GM21717 (cell line): ENCODE results near the gene LNPK.
"Not testable (repeated sequence)": the region's sequence is repeated elsewhere in the genome, so short reads cannot be mapped to it uniquely, and the experiment has no call there.

Experiments
- ATAC-seq: cut with Tn5 transposase; IDR thresholded peaks from one replicate; pipeline ENCODE4 v1.9.1; 2021; ENCODE audit warnings: mild to moderate bottlenecking, moderate library complexity; ENCODE audit not compliant: unreplicated experiment

The LNPK gene

GRCh38 chr2:175913849-175914743 is 88.0 kb downstream of the LNPK start:
- not testable (repeated sequence) for ATAC-seq

GRCh38 chr2:175913267-175913666 is 88.8 kb downstream of the LNPK start:
- ATAC-seq, result not testable (repeated sequence)

GRCh38 chr2:175904035-175904434 is 98.0 kb downstream of the LNPK start:
- no peak for ATAC-seq

- no peak for ATAC-seq
Observed at GRCh38 chr2:175903384-175903936, 98.6 kb downstream of the LNPK start.

GRCh38 chr2:175895957-175896356 is 106.1 kb downstream of the LNPK start:
- not testable (repeated sequence) for ATAC-seq

- no peak for ATAC-seq
Observed at GRCh38 chr2:175892046-175892445, 110.0 kb downstream of the LNPK start.

GRCh38 chr2:175890636-175891242 is 111.3 kb downstream of the LNPK start:
- ATAC-seq, result no peak

GRCh38 chr2:175889701-175890302 is 112.3 kb downstream of the LNPK start:
- ATAC-seq, result no peak

GRCh38 chr2:175887776-175888175 is 114.3 kb downstream of the LNPK start:
- no peak for ATAC-seq

- no peak for ATAC-seq
Observed at GRCh38 chr2:175884697-175885393, 117.2 kb downstream of the LNPK start.

- no peak for ATAC-seq
Observed at GRCh38 chr2:175883586-175884194, 118.4 kb downstream of the LNPK start.

GRCh38 chr2:175879679-175880078 is 122.4 kb downstream of the LNPK start:
- ATAC-seq, result no peak

GRCh38 chr2:175877845-175878544 is 124.1 kb downstream of the LNPK start:
- no peak for ATAC-seq

GRCh38 chr2:175874291-175874690 is 127.8 kb downstream of the LNPK start:
- no peak for ATAC-seq
